MCF 10A (cell line): ENCODE data around the gene SEMA5A. TPM values are rescaled to one million over a fixed set of nuclear protein-coding genes. Genes with fewer than 3 reads are reported as not detected.

Experiments
- BruUV-seq: library from RNA; stranded (reverse); fragments of 400-500 nt; replicated peaks from 2 replicates; lab custom pipeline; 2021; lab: Mats Ljungman, UMichigan
- CTCF ChIA-PET: fragments of 300-600 bp; sonication (Branson Sonifier 250); formaldehyde crosslinking; extraction: SDS; loops from one replicate; lab custom pipeline; 2021; ENCODE audit warnings: antibody characterized with exemption, inconsistent platforms; lab: Yijun Ruan, JAX
- POLR2A ChIA-PET: fragments of 300-600, 350-650 bp; sonication (Branson Sonifier 250); formaldehyde crosslinking; extraction: SDS; loops from one replicate; lab custom pipeline; 2020; ENCODE audit warnings: antibody characterized with exemption, inconsistent platforms; lab: Yijun Ruan, JAX
- DNase-seq: peaks from one replicate; pipeline ENCODE4 v3.0.0-alpha.2; 2018; ENCODE audit not compliant: unreplicated experiment
- H3K27ac Mint-ChIP-seq: one replicate; pipeline ENCODE4 v1.8.0; 2022; ENCODE audit warnings: mild to moderate bottlenecking, low read depth, mixed read lengths; ENCODE audit not compliant: unreplicated experiment
- H3K27me3 Mint-ChIP-seq: one replicate; pipeline ENCODE4 v1.8.0; 2022; ENCODE audit warnings: mixed read lengths; ENCODE audit not compliant: insufficient read depth, unreplicated experiment
- H3K36me3 Mint-ChIP-seq: one replicate; pipeline ENCODE4 v1.8.0; 2022; ENCODE audit warnings: mild to moderate bottlenecking, moderate library complexity, mixed read lengths; ENCODE audit not compliant: insufficient read depth, unreplicated experiment
- H3K4me1 Mint-ChIP-seq: one replicate; pipeline ENCODE4 v1.8.0; 2022; ENCODE audit warnings: mixed read lengths; ENCODE audit not compliant: insufficient read depth, unreplicated experiment
- H3K4me3 Mint-ChIP-seq: one replicate; pipeline ENCODE4 v1.8.0; 2022; ENCODE audit warnings: mild to moderate bottlenecking, moderate library complexity, mixed read lengths; ENCODE audit not compliant: unreplicated experiment
- H3K9me3 Mint-ChIP-seq: one replicate; pipeline ENCODE4 v1.8.0; 2022; ENCODE audit warnings: mixed read lengths; ENCODE audit not compliant: unreplicated experiment
- CTCF ChIP-seq: fragments of 200-600 bp; IDR thresholded peaks from one replicate; pipeline ENCODE4 v1.8.0; 2022; ENCODE audit warnings: antibody characterized with exemption, mild to moderate bottlenecking; ENCODE audit not compliant: unreplicated experiment
- intact Hi-C: fragments of 100-400 bp; cut with micrococcal nuclease; formaldehyde crosslinking; loops from 2 replicates; pipeline ENCODE4 v1.14.1; 2022
- total RNA-seq: library from RNA; stranded (reverse); gene quantifications from 2 replicates; pipeline ENCODE4 v1.2.3, GENCODE V29; 2022

SEMA5A gene
- total RNA-seq, 1 experiment from 2014 or later, result 1.2 TPM

- Mint-ChIP-seq H3K9me3 (peaks cover 7% of the 10 kb centered on the region), H3K36me3 (no peaks in the 10 kb centered on the region), H3K27me3 (no peaks in the 10 kb centered on the region), H3K27ac (peak overlapping the region; percentile 54), H3K4me3 (no peak overlapping the region), H3K4me1 (peaks cover 22% of the 10 kb centered on the region)
- no peak for TF ChIP-seq CTCF
- CTCF ChIA-PET, result interaction anchor here (0.6 to 1.5 kb wide), 3 partner anchors 18 to 202 kb away, joined by 3 to 5 read pairs (median 4); no protein-coding TSS in a partner anchor
- POLR2A ChIA-PET, result interaction anchor here (0.6 to 2.1 kb wide), 5 partner anchors 12 to 711 kb away, joined by 3 to 5 read pairs (median 3); no protein-coding TSS in a partner anchor
- intact Hi-C loops, result no loop called here
- no TSS peak for BruUV-seq
- DNase-seq, result peak; percentile 5
Measured at GRCh38 chr5:9343146-9343850, 202.6 kb downstream of the SEMA5A start.

GRCh38 chr5:9342161-9342787 lies 203.6 kb downstream of the SEMA5A start:
- Mint-ChIP-seq H3K4me3 (no peak overlapping the region), H3K27me3 (no peaks in the 10 kb centered on the region), H3K4me1 (peaks cover 24% of the 10 kb centered on the region), H3K27ac (no peak overlapping the region), H3K9me3 (peaks cover 7% of the 10 kb centered on the region), H3K36me3 (no peaks in the 10 kb centered on the region)
- POLR2A ChIA-PET, result interaction anchor here (2.1 kb wide), 1 partner anchor 13 kb away, joined by 5 read pairs; no protein-coding TSS in a partner anchor
- TF ChIP-seq CTCF, result no peak
- no peak for DNase-seq
- CTCF ChIA-PET, result interaction anchor here (0.6 to 1.5 kb wide), 4 partner anchors 11 to 185 kb away, joined by 3 to 5 read pairs (median 4); no protein-coding TSS in a partner anchor
- BruUV-seq, result no TSS peak
- intact Hi-C loops, result no loop called here

- H3K9me3 Mint-ChIP-seq, result peaks cover 7% of the 10 kb centered on the region
- H3K4me1 Mint-ChIP-seq, result peaks cover 24% of the 10 kb centered on the region
- ChIA-PET POLR2A (no interaction called here), CTCF (interaction anchor here (1.6 kb wide), 1 partner anchor 204 kb away, joined by 5 read pairs; no protein-coding TSS in a partner anchor)
- no peak for DNase-seq
- H3K27me3 Mint-ChIP-seq, result no peaks in the 10 kb centered on the region
- no peak overlapping the region for H3K4me3 Mint-ChIP-seq
- H3K27ac Mint-ChIP-seq, result no peak overlapping the region
- no peaks in the 10 kb centered on the region for H3K36me3 Mint-ChIP-seq
- no peak for TF ChIP-seq CTCF
- BruUV-seq, result no TSS peak
- intact Hi-C loops, result no loop called here
Measured at GRCh38 chr5:9340085-9340484, 205.8 kb downstream of the SEMA5A start.

GRCh38 chr5:9339206-9339818 lies 206.6 kb downstream of the SEMA5A start:
- peak; percentile 38 for TF ChIP-seq CTCF
- no TSS peak for BruUV-seq
- H3K4me1 Mint-ChIP-seq, result peaks cover 24% of the 10 kb centered on the region
- H3K36me3 Mint-ChIP-seq, result no peaks in the 10 kb centered on the region
- H3K27me3 Mint-ChIP-seq, result no peaks in the 10 kb centered on the region
- intact Hi-C loops, result no loop called here
- ChIA-PET POLR2A (no interaction called here), CTCF (interaction anchor here (1.6 kb wide), 1 partner anchor 205 kb away, joined by 5 read pairs; no protein-coding TSS in a partner anchor)
- H3K9me3 Mint-ChIP-seq, result peaks cover 7% of the 10 kb centered on the region
- H3K4me3 Mint-ChIP-seq, result no peak overlapping the region
- DNase-seq, result peak; percentile 18
- H3K27ac Mint-ChIP-seq, result no peak overlapping the region
